Measurements from ENCODE around the gene SLC22A15.

The SLC22A15 gene

GRCh38 chr1:116091083-116091482 lies 114.8 kb downstream of the SLC22A15 start:
- Histone ChIP-seq H3K4me3 (no peak overlapping the region), H3K27ac (no peak overlapping the region)

GRCh38 chr1:116092752-116093489 lies 116.6 kb downstream of the SLC22A15 start:
- Histone ChIP-seq H3K27ac (no peak overlapping the region), H3K4me3 (no peak overlapping the region)

- H3K27ac ChIP-seq: no peak overlapping the region
These were observed 118.7 kb downstream of the SLC22A15 start for GRCh38 chr1:116095027-116095426.

GRCh38 chr1:116096013-116096618 lies 119.8 kb downstream of the SLC22A15 start:
- Histone ChIP-seq H3K4me3 (no peak overlapping the region), H3K27ac (no peak overlapping the region)

More at GRCh38 chr1:116095027-116095426, 118.7 kb downstream of the SLC22A15 start:
- H3K4me3 ChIP-seq: no peak overlapping the region

- Histone ChIP-seq H3K4me3 (no peak overlapping the region), H3K27ac (no peak overlapping the region)
These were observed 121.3 kb downstream of the SLC22A15 start for GRCh38 chr1:116097626-116098025.

GRCh38 chr1:116099379-116099778 lies 123.1 kb downstream of the SLC22A15 start:
- no peak overlapping the region for H3K27ac ChIP-seq

GRCh38 chr1:116099919-116100318 lies 123.6 kb downstream of the SLC22A15 start:
- no peak overlapping the region for H3K27ac ChIP-seq
- H3K4me3 ChIP-seq: no peak overlapping the region

More at GRCh38 chr1:116099379-116099778, 123.1 kb downstream of the SLC22A15 start:
- no peak overlapping the region for H3K4me3 ChIP-seq

GRCh38 chr1:116104667-116105066 lies 128.4 kb downstream of the SLC22A15 start:
- Histone ChIP-seq H3K4me3 (no peak overlapping the region), H3K27ac (no peak overlapping the region)

GRCh38 chr1:116105996-116106395 lies 129.7 kb downstream of the SLC22A15 start:
- no peak overlapping the region for H3K27ac ChIP-seq
- no peak overlapping the region for H3K4me3 ChIP-seq

GRCh38 chr1:116106646-116107045 lies 130.3 kb downstream of the SLC22A15 start:
- no peak overlapping the region for H3K4me3 ChIP-seq
- no peak overlapping the region for H3K27ac ChIP-seq

- H3K27ac ChIP-seq: no peak overlapping the region
- H3K4me3 ChIP-seq: no peak overlapping the region
These were observed 131.1 kb downstream of the SLC22A15 start for GRCh38 chr1:116107371-116107770.

- peak within 1 kb of the TSS in 18 of 21 experiments; percentile 5 to 75 (median 64) for H3K27ac ChIP-seq
- H3K4me3 ChIP-seq: peak within 1 kb of the TSS in 2 of 7 experiments; percentile 2 to 27
These were observed 134.5 kb downstream of the SLC22A15 start, which contains the start of gene MAB21L3 for GRCh38 chr1:116110567-116111523. Gene MAB21L3 (plus strand): TSS chr1:116111399. CDS start chr1:116112616, 1,217 bp downstream.

GRCh38 chr1:116111524-116112021 lies 135.3 kb downstream of the SLC22A15 start:
- H3K4me3 ChIP-seq: peak overlapping the region in 2 of 7 experiments; percentile 2 to 27

GRCh38 chr1:116112388-116113140 lies 136.3 kb downstream of the SLC22A15 start:
- H3K4me3 ChIP-seq: peak overlapping the region in 1 of 7 experiments; percentile 27
- peak overlapping the region in 16 of 21 experiments; percentile 4 to 75 (median 64) for H3K27ac ChIP-seq

More at GRCh38 chr1:116111524-116112021, 135.3 kb downstream of the SLC22A15 start:
- peak overlapping the region in 17 of 21 experiments; percentile 5 to 75 (median 64) for H3K27ac ChIP-seq

GRCh38 chr1:116113615-116114014 lies 137.3 kb downstream of the SLC22A15 start:
- Histone ChIP-seq H3K4me3 (no peak overlapping the region), H3K27ac (peak overlapping the region in 2 of 21 experiments; percentile 30 to 35)

- Histone ChIP-seq H3K27ac (no peak overlapping the region), H3K4me3 (no peak overlapping the region)
These were observed 139.4 kb downstream of the SLC22A15 start for GRCh38 chr1:116115476-116116439.

- H3K27ac ChIP-seq: no peak overlapping the region
These were observed 142.2 kb downstream of the SLC22A15 start for GRCh38 chr1:116118471-116118870.

More at GRCh38 chr1:116118471-116118870, 142.2 kb downstream of the SLC22A15 start:
- no peak overlapping the region for H3K4me3 ChIP-seq
